Fibroblast of lung (primary cell): ENCODE data around the gene FBXO47. TPM values are rescaled to one million over a fixed set of nuclear protein-coding genes. Genes with fewer than 3 reads are reported as not detected.

Experiments
- DNase-seq, 2 donors: peaks; one replicate each; pipeline versions ENCODE4 v3.0.0 to v3.0.0-alpha.2; 2010; ENCODE audit warnings: low read depth in 2 of 2
- H2AFZ ChIP-seq: 2 replicates; pipeline ENCODE4 v1.5.1; 2012; ENCODE audit warnings: low read length, control low read depth, inconsistent platforms
- H3K27ac ChIP-seq: 2 replicates; pipeline ENCODE4 v1.5.1; 2011; ENCODE audit warnings: low read length, control low read depth; ENCODE audit not compliant: insufficient read depth
- H3K27me3 ChIP-seq: 2 replicates; pipeline ENCODE4 v1.5.1; 2011; ENCODE audit warnings: mild to moderate bottlenecking, low read length; ENCODE audit not compliant: control insufficient read depth, insufficient read depth
- H3K36me3 ChIP-seq: 2 replicates; pipeline ENCODE4 v1.5.1; 2011; ENCODE audit warnings: low read length; ENCODE audit not compliant: control insufficient read depth, insufficient read depth
- H3K4me1 ChIP-seq: 2 replicates; pipeline ENCODE4 v1.5.1; 2011; ENCODE audit warnings: low read length; ENCODE audit not compliant: control insufficient read depth, insufficient read depth; ENCODE audit errors: extremely low read depth
- H3K4me2 ChIP-seq: 2 replicates; pipeline ENCODE4 v1.5.1; 2011; ENCODE audit warnings: low read length, control low read depth; ENCODE audit not compliant: insufficient read depth; ENCODE audit errors: extremely low read depth
- H3K4me3 ChIP-seq, 4 experiments: fragments of 200-600 bp in 1 of 4; sonication (generic) in 1 of 4; replicated peaks in 1 of 4; 2 replicates each; pipeline ENCODE4 v1.5.1; 2011 to 2016; ENCODE audit warnings: low read length in 4 of 4, low read depth in 3 of 4, mild to moderate bottlenecking in 3 of 4, control low read depth in 2 of 4, inconsistent platforms in 1 of 4, mixed read lengths in 1 of 4; ENCODE audit not compliant: insufficient read depth in 1 of 4; ENCODE audit errors: control extremely low read depth in 1 of 4
- H3K79me2 ChIP-seq: 2 replicates; pipeline ENCODE4 v1.5.1; 2012; ENCODE audit warnings: mild to moderate bottlenecking, low read length, inconsistent platforms; ENCODE audit not compliant: control insufficient read depth, insufficient read depth
- H3K9ac ChIP-seq: 2 replicates; pipeline ENCODE4 v1.5.1; 2011; ENCODE audit warnings: mild to moderate bottlenecking, low read length, control low read depth; ENCODE audit not compliant: insufficient read depth
- H3K9me3 ChIP-seq: 2 replicates; pipeline ENCODE4 v1.5.1; 2012; ENCODE audit warnings: low read depth, low read length; ENCODE audit not compliant: control insufficient read depth, insufficient read depth
- H4K20me1 ChIP-seq: 2 replicates; pipeline ENCODE4 v1.5.1; 2011; ENCODE audit warnings: low read length; ENCODE audit not compliant: control insufficient read depth, insufficient read depth; ENCODE audit errors: extremely low read depth
- EZH2 ChIP-seq: IDR thresholded peaks from 2 replicates; pipeline ENCODE4 v1.5.1; 2012; ENCODE audit warnings: low read length, control low read depth, mild to moderate bottlenecking; ENCODE audit errors: missing control alignments
- polyA plus RNA-seq, 2 donors: library from polyadenylated mRNA; depleted of rRNA in 1 of 2; stranded (reverse) in 1 of 2; unstranded in 1 of 2; fragments of >200 nt; gene quantifications; 2 replicates each; pipeline ENCODE4 v1.2.1, GENCODE V29; 2011 to 2012; ENCODE audit warnings: missing spikeins in 1 of 2
- total RNA-seq: library from RNA; depleted of rRNA; stranded (reverse); fragments of >200 nt; gene quantifications from 2 replicates; pipeline ENCODE4 v1.2.1, GENCODE V29; 2014
- TF ChIP-seq, protein P1 (sequence below), 2 donors: IDR thresholded peaks in 1 of 2; conservative IDR thresholded peaks in 1 of 2; 1 replicate in 1 of 2; 2 replicates in 1 of 2; pipeline ENCODE4 v1.5.1; 2011 to 2012; ENCODE audit warnings: low read length in 2 of 2, control low read depth in 1 of 2, inconsistent platforms in 1 of 2, low read depth in 1 of 2, mild to moderate bottlenecking in 1 of 2

FBXO47 gene
- total and polyA plus RNA-seq, 2 donors (not counting 1 experiment from before 2014, with no cell fraction given), result 0.05 to 0.17 TPM

DNA sequence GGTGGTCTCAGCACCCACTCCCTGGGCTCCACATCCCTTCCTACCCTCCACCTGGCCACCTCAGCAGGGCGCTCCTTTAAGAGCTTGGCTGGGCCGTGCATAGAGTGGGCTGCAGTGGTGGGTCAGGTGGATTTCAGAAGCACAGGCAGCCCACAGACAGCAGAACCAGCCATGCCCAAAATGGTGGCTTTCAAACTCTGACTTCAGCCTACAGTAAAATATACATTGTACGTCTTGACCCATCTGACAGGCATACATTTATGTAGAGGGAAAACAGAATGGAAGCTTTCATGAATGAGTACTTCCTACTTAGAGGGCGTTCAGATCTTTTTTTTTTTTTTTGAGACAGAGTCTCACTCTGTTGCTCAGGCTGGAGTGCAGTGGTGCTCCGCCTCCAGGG lies 67.8 kb downstream of the FBXO47 start:
- H4K20me1 ChIP-seq, result no peaks in the 10 kb centered on the region
- H3K4me1 ChIP-seq, result peaks cover 41% of the 10 kb centered on the region
- H3K27me3 ChIP-seq, result no peaks in the 10 kb centered on the region
- H3K79me2 ChIP-seq, result peaks cover 63% of the 10 kb centered on the region
- H3K27ac ChIP-seq, result no peak overlapping the region
- H3K36me3 ChIP-seq, result peaks cover 32% of the 10 kb centered on the region
- no peaks in the 10 kb centered on the region for H3K9me3 ChIP-seq
- H3K9ac ChIP-seq, result no peak overlapping the region
- H2AFZ ChIP-seq, result no peak overlapping the region
- H3K4me2 ChIP-seq, result no peak overlapping the region
- no peak for TF ChIP-seq EZH2
- TF ChIP-seq, protein P1, sequence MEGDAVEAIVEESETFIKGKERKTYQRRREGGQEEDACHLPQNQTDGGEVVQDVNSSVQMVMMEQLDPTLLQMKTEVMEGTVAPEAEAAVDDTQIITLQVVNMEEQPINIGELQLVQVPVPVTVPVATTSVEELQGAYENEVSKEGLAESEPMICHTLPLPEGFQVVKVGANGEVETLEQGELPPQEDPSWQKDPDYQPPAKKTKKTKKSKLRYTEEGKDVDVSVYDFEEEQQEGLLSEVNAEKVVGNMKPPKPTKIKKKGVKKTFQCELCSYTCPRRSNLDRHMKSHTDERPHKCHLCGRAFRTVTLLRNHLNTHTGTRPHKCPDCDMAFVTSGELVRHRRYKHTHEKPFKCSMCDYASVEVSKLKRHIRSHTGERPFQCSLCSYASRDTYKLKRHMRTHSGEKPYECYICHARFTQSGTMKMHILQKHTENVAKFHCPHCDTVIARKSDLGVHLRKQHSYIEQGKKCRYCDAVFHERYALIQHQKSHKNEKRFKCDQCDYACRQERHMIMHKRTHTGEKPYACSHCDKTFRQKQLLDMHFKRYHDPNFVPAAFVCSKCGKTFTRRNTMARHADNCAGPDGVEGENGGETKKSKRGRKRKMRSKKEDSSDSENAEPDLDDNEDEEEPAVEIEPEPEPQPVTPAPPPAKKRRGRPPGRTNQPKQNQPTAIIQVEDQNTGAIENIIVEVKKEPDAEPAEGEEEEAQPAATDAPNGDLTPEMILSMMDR (conservative IDR thresholded peaks at IDR 0.05 in 1 of 2, IDR thresholded peaks at IDR 0.05 in 1 of 2; ENCODE audit: low read depth in 1 of 2, low read length in 2 of 2), result no peak
- no peak for DNase-seq
- H3K4me3 ChIP-seq, result no peak overlapping the region

GRCh38 chr17:38898812-38899348 lies 68.3 kb downstream of the FBXO47 start:
- Histone ChIP-seq H3K4me3 (no peak overlapping the region), H3K27me3 (no peaks in the 10 kb centered on the region), H3K36me3 (peaks cover 33% of the 10 kb centered on the region), H3K79me2 (peaks cover 60% of the 10 kb centered on the region), H4K20me1 (no peaks in the 10 kb centered on the region), H3K9me3 (no peaks in the 10 kb centered on the region), H2AFZ (no peak overlapping the region), H3K4me2 (no peak overlapping the region), H3K9ac (no peak overlapping the region), H3K4me1 (peaks cover 41% of the 10 kb centered on the region), H3K27ac (no peak overlapping the region)
- DNase-seq, result no peak
- TF ChIP-seq, protein P1 (conservative IDR thresholded peaks at IDR 0.05 in 1 of 2, IDR thresholded peaks at IDR 0.05 in 1 of 2; ENCODE audit: low read depth in 1 of 2, low read length in 2 of 2), result no peak
- no peak for TF ChIP-seq EZH2

- peaks cover 31% of the 10 kb centered on the region for H3K36me3 ChIP-seq
- no peak overlapping the region for H3K4me2 ChIP-seq
Measured at GRCh38 chr17:38898291-38898679, 68.9 kb downstream of the FBXO47 start.

More at GRCh38 chr17:38898291-38898679, 68.9 kb downstream of the FBXO47 start:
- Histone ChIP-seq H3K4me3 (no peak overlapping the region), H3K9me3 (no peaks in the 10 kb centered on the region), H3K27ac (no peak overlapping the region), H3K4me1 (peaks cover 42% of the 10 kb centered on the region), H2AFZ (no peak overlapping the region), H4K20me1 (no peaks in the 10 kb centered on the region), H3K27me3 (no peaks in the 10 kb centered on the region), H3K79me2 (peaks cover 54% of the 10 kb centered on the region), H3K9ac (no peak overlapping the region)
- TF ChIP-seq EZH2, result no peak
- TF ChIP-seq, protein P1 (conservative IDR thresholded peaks at IDR 0.05 in 1 of 2, IDR thresholded peaks at IDR 0.05 in 1 of 2; ENCODE audit: low read depth in 1 of 2, low read length in 2 of 2), result no peak
- no peak for DNase-seq
